ENCODE measurements around the gene ASPHD1. TPM values are rescaled to one million over a fixed set of nuclear protein-coding genes. Genes with fewer than 3 reads are reported as not detected.

The ASPHD1 gene
- total and polyA plus RNA-seq, 2 of the 8 experiments (the other 6 are each of a cell fraction or from before 2014, with no cell fraction given): 14.5 to 18.6 TPM

DNA sequence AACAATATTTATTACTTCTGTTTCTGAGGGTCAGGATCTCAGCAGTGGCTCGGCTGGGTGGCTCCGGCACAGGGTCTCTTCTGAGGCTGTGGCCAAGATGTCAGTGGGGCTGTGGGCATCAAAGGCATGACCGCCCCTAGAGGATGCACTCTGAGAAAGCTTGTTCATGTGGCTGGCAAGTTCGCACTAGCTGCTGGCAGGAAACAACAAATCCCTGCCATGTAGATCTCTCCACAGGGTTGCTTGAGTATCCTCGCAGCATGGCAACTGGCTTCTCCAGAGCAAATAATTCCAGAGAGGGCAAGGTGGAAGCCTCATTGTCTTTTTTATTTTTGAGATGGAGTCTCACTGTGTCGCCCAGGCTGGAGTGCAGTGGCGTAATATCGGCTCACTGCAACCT lies 13.2 kb downstream of the ASPHD1 start:
- TF ChIP-seq TAF1 (IDR thresholded peaks at IDR 0.05; ENCODE audit: low read depth, low read length): no peak
- TF ChIP-seq SIX5 (IDR thresholded peaks at IDR 0.05; ENCODE audit: low read depth, low read length): no peak
- no peak for TF ChIP-seq RFX5 (IDR thresholded peaks at IDR 0.05; ENCODE audit: borderline replicate concordance, low read depth, low read length)
- Histone ChIP-seq H3K4ac (replicated peaks; ENCODE audit: insufficient read length, low read depth, low read length) (no peak overlapping the region), H4K5ac (ENCODE audit: insufficient read length, low read depth, low read length) (no peak overlapping the region), H3K27me3 (replicated peaks in 1 of 4; ENCODE audit: control insufficient read depth in 3 of 4, extremely low read depth in 1 of 4, insufficient read depth in 3 of 4, low read length in 3 of 4) (no peaks in the 10 kb centered on the region), H3K18ac (ENCODE audit: extremely low read depth, low read length) (no peak overlapping the region), H2BK12ac (ENCODE audit: low read depth, low read length) (no peak overlapping the region), H2BK120ac (replicated peaks; ENCODE audit: low read depth, low read length) (no peak overlapping the region), H3K9ac (replicated peaks in 1 of 4; ENCODE audit: extremely low read depth in 1 of 4, low read depth in 3 of 4, low read length in 3 of 4) (no peak overlapping the region), H2AK5ac (ENCODE audit: low read depth, low read length) (no peak overlapping the region), H2BK5ac (ENCODE audit: low read depth, low read length) (no peak overlapping the region), H3K23ac (ENCODE audit: insufficient read length) (no peak overlapping the region), H4K20me1 (replicated peaks in 1 of 2; ENCODE audit: control insufficient read depth in 1 of 2, insufficient read depth in 2 of 2, low read length in 2 of 2) (peaks cover 3 to 6% of the 10 kb centered on the region in 2 experiments), H2BK15ac (ENCODE audit: low read length) (no peak overlapping the region), H3K79me2 (ENCODE audit: control insufficient read depth in 1 of 2, insufficient read depth in 2 of 2, low read length in 2 of 2) (no peaks in the 10 kb centered on the region), H3K56ac (replicated peaks; ENCODE audit: insufficient read length, low read depth, low read length) (no peak overlapping the region), H3K27ac (ENCODE audit: low read depth, low read length) (no peak overlapping the region), H4K91ac (replicated peaks; ENCODE audit: insufficient read length, low read length) (no peak overlapping the region), H2BK20ac (ENCODE audit: low read length) (no peak overlapping the region), H3K36me3 (ENCODE audit: control insufficient read depth in 2 of 4, insufficient read depth in 4 of 4, low read length in 3 of 4) (no peaks in the 10 kb centered on the region; a peak in 2 of 8 replicates), H3K9me3 (ENCODE audit: insufficient read depth in 2 of 2, low read depth in 1 of 2, low read length in 1 of 2) (no peaks in the 10 kb centered on the region), H3K14ac (ENCODE audit: insufficient read length) (no peak overlapping the region), H3K4me1 (replicated peaks in 1 of 4; ENCODE audit: control insufficient read depth in 3 of 4, insufficient read depth in 4 of 4, low read length in 3 of 4) (peaks cover 0 to 5% (median 1%) of the 10 kb centered on the region in 4 experiments; a peak in 1 of 7 replicates), H4K8ac (ENCODE audit: extremely low read depth, insufficient read depth, low read length) (no peak overlapping the region), H3K4me3 (ENCODE audit: extremely low read depth in 1 of 4, insufficient read depth in 2 of 4, low read depth in 3 of 4, low read length in 4 of 4) (no peak overlapping the region), H3K4me2 (ENCODE audit: insufficient read depth in 1 of 2, low read depth in 2 of 2, low read length in 2 of 2) (no peak overlapping the region), H2AFZ (ENCODE audit: low read length) (no peak overlapping the region), H3K79me1 (ENCODE audit: low read depth, low read length) (no peaks in the 10 kb centered on the region), H3K23me2 (ENCODE audit: low read depth, low read length) (no peaks in the 10 kb centered on the region)
- DNase-seq (ENCODE audit: low read depth in 1 of 2, low spot score in 2 of 2) (no peak), FAIRE-seq (no peak)
- POLR2A ChIA-PET (ENCODE audit: partially characterized antibody): interaction anchor here (1.4 to 6.4 kb wide), 2 partner anchors 13 kb away, joined by 7 to 52 read pairs; partner anchors contain the start of genes ASPHD1, KCTD13 and SEZ6L2
- WGBS, 2 experiments (ENCODE audit: extremely low coverage in 1 of 2, insufficient coverage in 1 of 2, insufficient read length in 1 of 2, insufficient replicate concordance in 2 of 2, low coverage in 1 of 2, low lambda C conversion rate in 2 of 2, missing lambda C conversion rate in 1 of 2): 95% methylated on average over 8 of the region's 8 CpGs; no CpG with 5 or more reads in 1 of the 2 experiments
- CTCF ChIA-PET (ENCODE audit: partially characterized antibody): interaction anchor here (0.6 to 1.9 kb wide), 4 partner anchors 12 to 59 kb away, joined by 3 to 6 read pairs (median 4); partner anchors contain the start of gene KCTD13

All from H1 (cell line).